Measurements from ENCODE around the gene PPP6R3.

The PPP6R3 gene

DNA sequence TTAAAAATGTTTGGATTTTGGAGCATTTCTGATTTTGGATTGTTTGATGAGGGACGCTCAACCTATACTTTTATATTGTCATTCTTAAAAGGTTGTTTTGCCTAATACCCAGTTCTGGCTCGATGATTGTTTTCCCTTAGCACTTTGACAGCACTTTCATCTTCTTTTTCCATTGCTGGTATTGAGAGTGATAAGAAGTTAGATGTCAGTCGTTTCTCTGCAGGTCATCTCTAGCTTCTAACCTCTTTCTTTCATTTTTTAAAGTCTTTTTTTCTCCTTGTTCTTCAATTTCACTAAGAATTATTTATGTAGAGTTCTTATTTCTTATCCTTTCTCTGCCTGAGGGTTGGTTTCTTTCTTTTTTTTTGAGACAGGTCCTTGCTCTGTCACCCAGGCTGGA lies 18.8 kb downstream of the PPP6R3 start:
- no peak for ATAC-seq
- TF ChIP-seq RARB (CRISPR knock-in tag; IDR thresholded peaks at IDR 0.05) (no peak), ISL1 (CRISPR knock-in tag; IDR thresholded peaks at IDR 0.05) (no peak), ZFP30 (CRISPR knock-in tag; IDR thresholded peaks at IDR 0.05) (no peak), TCF4 (CRISPR knock-in tag; IDR thresholded peaks at IDR 0.05; ENCODE audit: borderline replicate concordance) (no peak), ARNTL (CRISPR knock-in tag; IDR thresholded peaks at IDR 0.05; ENCODE audit: borderline replicate concordance, low read depth) (no peak), ZFP3 (CRISPR knock-in tag; IDR thresholded peaks at IDR 0.05) (no peak), ZNF8 (CRISPR knock-in tag; IDR thresholded peaks at IDR 0.05) (no peak), PPARA (CRISPR knock-in tag; IDR thresholded peaks at IDR 0.05; ENCODE audit: borderline replicate concordance) (no peak)
- TF ChIP-seq, protein P1, sequence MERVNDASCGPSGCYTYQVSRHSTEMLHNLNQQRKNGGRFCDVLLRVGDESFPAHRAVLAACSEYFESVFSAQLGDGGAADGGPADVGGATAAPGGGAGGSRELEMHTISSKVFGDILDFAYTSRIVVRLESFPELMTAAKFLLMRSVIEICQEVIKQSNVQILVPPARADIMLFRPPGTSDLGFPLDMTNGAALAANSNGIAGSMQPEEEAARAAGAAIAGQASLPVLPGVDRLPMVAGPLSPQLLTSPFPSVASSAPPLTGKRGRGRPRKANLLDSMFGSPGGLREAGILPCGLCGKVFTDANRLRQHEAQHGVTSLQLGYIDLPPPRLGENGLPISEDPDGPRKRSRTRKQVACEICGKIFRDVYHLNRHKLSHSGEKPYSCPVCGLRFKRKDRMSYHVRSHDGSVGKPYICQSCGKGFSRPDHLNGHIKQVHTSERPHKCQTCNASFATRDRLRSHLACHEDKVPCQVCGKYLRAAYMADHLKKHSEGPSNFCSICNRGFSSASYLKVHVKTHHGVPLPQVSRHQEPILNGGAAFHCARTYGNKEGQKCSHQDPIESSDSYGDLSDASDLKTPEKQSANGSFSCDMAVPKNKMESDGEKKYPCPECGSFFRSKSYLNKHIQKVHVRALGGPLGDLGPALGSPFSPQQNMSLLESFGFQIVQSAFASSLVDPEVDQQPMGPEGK (CRISPR knock-in tag; IDR thresholded peaks at IDR 0.05; ENCODE audit: borderline replicate concordance): no peak
- TF ChIP-seq, protein P2, sequence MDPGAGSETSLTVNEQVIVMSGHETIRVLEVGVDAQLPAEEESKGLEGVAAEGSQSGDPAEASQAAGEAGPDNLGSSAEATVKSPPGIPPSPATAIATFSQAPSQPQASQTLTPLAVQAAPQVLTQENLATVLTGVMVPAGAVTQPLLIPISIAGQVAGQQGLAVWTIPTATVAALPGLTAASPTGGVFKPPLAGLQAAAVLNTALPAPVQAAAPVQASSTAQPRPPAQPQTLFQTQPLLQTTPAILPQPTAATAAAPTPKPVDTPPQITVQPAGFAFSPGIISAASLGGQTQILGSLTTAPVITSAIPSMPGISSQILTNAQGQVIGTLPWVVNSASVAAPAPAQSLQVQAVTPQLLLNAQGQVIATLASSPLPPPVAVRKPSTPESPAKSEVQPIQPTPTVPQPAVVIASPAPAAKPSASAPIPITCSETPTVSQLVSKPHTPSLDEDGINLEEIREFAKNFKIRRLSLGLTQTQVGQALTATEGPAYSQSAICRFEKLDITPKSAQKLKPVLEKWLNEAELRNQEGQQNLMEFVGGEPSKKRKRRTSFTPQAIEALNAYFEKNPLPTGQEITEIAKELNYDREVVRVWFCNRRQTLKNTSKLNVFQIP (CRISPR knock-in tag; IDR thresholded peaks at IDR 0.05; ENCODE audit: borderline replicate concordance, low read depth): no peak

DNA sequence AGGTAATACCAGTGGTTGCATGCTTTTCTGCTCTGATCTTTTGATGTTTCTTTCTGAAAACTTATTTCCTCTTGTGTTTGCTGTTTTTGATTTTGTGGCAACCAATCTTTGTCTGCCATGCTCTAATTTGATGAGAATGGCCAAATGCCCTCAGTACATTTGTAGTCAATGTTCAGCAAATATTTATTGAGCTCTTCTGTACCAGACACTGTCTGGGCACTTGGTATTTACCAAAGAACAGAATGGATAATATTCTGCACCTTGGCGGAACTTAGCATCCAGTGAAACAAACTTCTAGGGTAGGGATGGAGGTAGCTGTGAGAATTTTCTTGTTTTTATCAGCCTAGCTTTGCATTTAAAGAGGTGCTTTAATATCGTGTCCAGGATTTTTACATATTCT lies 19.6 kb downstream of the PPP6R3 start:
- no peak for ATAC-seq
- TF ChIP-seq TOX (CRISPR knock-in tag; IDR thresholded peaks at IDR 0.05; ENCODE audit: borderline replicate concordance): no peak
- TF ChIP-seq SNAI2 (CRISPR knock-in tag; IDR thresholded peaks at IDR 0.05): no peak
- no peak for TF ChIP-seq ARNTL (CRISPR knock-in tag; IDR thresholded peaks at IDR 0.05; ENCODE audit: borderline replicate concordance, low read depth)
- TF ChIP-seq ISL1 (CRISPR knock-in tag; IDR thresholded peaks at IDR 0.05): no peak
- TF ChIP-seq, protein P3, sequence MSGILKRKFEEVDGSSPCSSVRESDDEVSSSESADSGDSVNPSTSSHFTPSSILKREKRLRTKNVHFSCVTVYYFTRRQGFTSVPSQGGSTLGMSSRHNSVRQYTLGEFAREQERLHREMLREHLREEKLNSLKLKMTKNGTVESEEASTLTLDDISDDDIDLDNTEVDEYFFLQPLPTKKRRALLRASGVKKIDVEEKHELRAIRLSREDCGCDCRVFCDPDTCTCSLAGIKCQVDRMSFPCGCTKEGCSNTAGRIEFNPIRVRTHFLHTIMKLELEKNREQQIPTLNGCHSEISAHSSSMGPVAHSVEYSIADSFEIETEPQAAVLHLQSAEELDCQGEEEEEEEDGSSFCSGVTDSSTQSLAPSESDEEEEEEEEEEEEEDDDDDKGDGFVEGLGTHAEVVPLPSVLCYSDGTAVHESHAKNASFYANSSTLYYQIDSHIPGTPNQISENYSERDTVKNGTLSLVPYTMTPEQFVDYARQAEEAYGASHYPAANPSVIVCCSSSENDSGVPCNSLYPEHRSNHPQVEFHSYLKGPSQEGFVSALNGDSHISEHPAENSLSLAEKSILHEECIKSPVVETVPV (CRISPR knock-in tag; IDR thresholded peaks at IDR 0.05): no peak
- TF ChIP-seq PPARA (CRISPR knock-in tag; IDR thresholded peaks at IDR 0.05; ENCODE audit: borderline replicate concordance): no peak
- TF ChIP-seq ESRRG (CRISPR knock-in tag; IDR thresholded peaks at IDR 0.05): no peak
- no peak for TF ChIP-seq OSR1 (CRISPR knock-in tag; IDR thresholded peaks at IDR 0.05)
- TF ChIP-seq BACH2 (CRISPR knock-in tag; IDR thresholded peaks at IDR 0.05; ENCODE audit: borderline replicate concordance): no peak
- TF ChIP-seq, protein P1 (CRISPR knock-in tag; IDR thresholded peaks at IDR 0.05; ENCODE audit: borderline replicate concordance): no peak
- TF ChIP-seq ZNF8 (CRISPR knock-in tag; IDR thresholded peaks at IDR 0.05): no peak
- TF ChIP-seq TCF4 (CRISPR knock-in tag; IDR thresholded peaks at IDR 0.05; ENCODE audit: borderline replicate concordance): no peak
- TF ChIP-seq RARB (CRISPR knock-in tag; IDR thresholded peaks at IDR 0.05): no peak
- TF ChIP-seq CSDC2 (CRISPR knock-in tag; IDR thresholded peaks at IDR 0.05): no peak
- TF ChIP-seq, protein P2 (CRISPR knock-in tag; IDR thresholded peaks at IDR 0.05; ENCODE audit: borderline replicate concordance, low read depth): no peak
- TF ChIP-seq ZFP30 (CRISPR knock-in tag; IDR thresholded peaks at IDR 0.05): no peak

DNA sequence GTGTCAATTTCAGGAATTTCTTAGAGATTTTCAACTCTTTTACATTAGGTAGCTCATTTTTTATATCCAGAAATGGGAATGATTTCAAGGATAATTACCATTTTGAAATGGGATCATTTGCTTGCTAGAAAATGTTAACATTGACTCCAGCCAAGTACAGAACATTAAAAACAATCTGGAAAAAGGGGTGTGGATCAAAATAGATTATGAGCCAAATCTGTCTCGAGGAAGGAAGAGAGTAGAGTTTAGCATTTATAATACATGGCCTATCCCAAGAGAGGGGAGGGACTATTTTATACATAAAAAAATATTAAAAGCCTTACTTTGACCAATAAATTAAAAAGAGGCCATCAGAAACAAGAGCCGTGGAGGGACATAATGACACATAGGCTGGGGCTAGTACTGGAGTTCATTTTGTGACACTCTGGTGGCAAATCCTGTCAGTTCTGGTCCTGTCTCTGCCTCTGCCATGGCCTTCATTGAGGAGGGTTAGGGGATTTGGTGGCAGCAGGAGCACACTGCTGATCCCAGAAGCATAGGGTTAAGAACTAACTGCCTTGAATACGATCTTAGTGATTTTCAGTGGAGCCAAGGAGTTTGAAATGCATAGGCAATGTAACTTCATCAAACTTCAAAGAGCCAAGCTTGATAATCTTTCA lies 20.4 kb downstream of the PPP6R3 start:
- TF ChIP-seq OSR1 (CRISPR knock-in tag; IDR thresholded peaks at IDR 0.05) (no peak), TCF4 (CRISPR knock-in tag; IDR thresholded peaks at IDR 0.05; ENCODE audit: borderline replicate concordance) (no peak), ZNF8 (CRISPR knock-in tag; IDR thresholded peaks at IDR 0.05) (no peak), SNAI2 (CRISPR knock-in tag; IDR thresholded peaks at IDR 0.05) (no peak), ZNF565 (CRISPR knock-in tag; conservative IDR thresholded peaks at IDR 0.05; ENCODE audit: low read depth) (no peak), ZNF70 (CRISPR knock-in tag; IDR thresholded peaks at IDR 0.05) (no peak), ZFP3 (CRISPR knock-in tag; IDR thresholded peaks at IDR 0.05) (no peak), RARB (CRISPR knock-in tag; IDR thresholded peaks at IDR 0.05) (no peak), ISL1 (CRISPR knock-in tag; IDR thresholded peaks at IDR 0.05) (no peak), ZFP30 (CRISPR knock-in tag; IDR thresholded peaks at IDR 0.05) (no peak), BACH2 (CRISPR knock-in tag; IDR thresholded peaks at IDR 0.05; ENCODE audit: borderline replicate concordance) (no peak), ARNTL (CRISPR knock-in tag; IDR thresholded peaks at IDR 0.05; ENCODE audit: borderline replicate concordance, low read depth) (no peak), TOX (CRISPR knock-in tag; IDR thresholded peaks at IDR 0.05; ENCODE audit: borderline replicate concordance) (no peak)
- TF ChIP-seq, protein P3 (CRISPR knock-in tag; IDR thresholded peaks at IDR 0.05): no peak
- TF ChIP-seq, protein P2 (CRISPR knock-in tag; IDR thresholded peaks at IDR 0.05; ENCODE audit: borderline replicate concordance, low read depth): no peak

More for the DNA sequence above, 20.4 kb downstream of the PPP6R3 start:
- no peak for ATAC-seq
